Natural killer cell (primary cell): ENCODE data around the gene FAF2. TPM values are rescaled to one million over a fixed set of nuclear protein-coding genes. Genes with fewer than 3 reads are reported as not detected.

Experiments used
- ATAC-seq, 3 donors: fragments of 150-1000 bp in 2 of 3; fragments of 200-7000 bp in 1 of 3; cut with Tn5 transposase; 1 replicate in 1 of 3; 2 replicates in 2 of 3; pipeline ENCODE4 v1.10.0; 2021; ENCODE audit warnings: mild to moderate bottlenecking in 2 of 3, moderate library complexity in 2 of 3
- DNase-seq, 2 donors: peaks; one replicate each; pipeline versions ENCODE4 v3.0.0 to v3.0.0-alpha.2; 2013 to 2021; ENCODE audit warnings: mixed read lengths in 1 of 2
- H3K27ac ChIP-seq: one replicate; pipeline ENCODE4 v1.5.1; 2013; ENCODE audit warnings: mild to moderate bottlenecking, low read length
- H3K27me3 ChIP-seq: one replicate; pipeline ENCODE4 v1.6.1; 2013; ENCODE audit warnings: low read length; ENCODE audit not compliant: control insufficient read depth, insufficient read depth
- H3K36me3 ChIP-seq: one replicate; pipeline ENCODE4 v1.6.1; 2013; ENCODE audit warnings: low read length; ENCODE audit not compliant: control insufficient read depth, insufficient read depth
- H3K4me1 ChIP-seq: one replicate; pipeline ENCODE4 v1.6.1; 2013; ENCODE audit warnings: low read length; ENCODE audit not compliant: control insufficient read depth, insufficient read depth
- H3K4me3 ChIP-seq: one replicate; pipeline ENCODE4 v1.5.1; 2013; ENCODE audit warnings: low read length
- H3K9me3 ChIP-seq: one replicate; pipeline ENCODE4 v1.6.1; 2013; ENCODE audit warnings: low read length; ENCODE audit not compliant: control insufficient read depth, insufficient read depth
- H3K27ac Mint-ChIP-seq, 2 donors: one replicate each; pipeline ENCODE4 v1.8.0; 2022; ENCODE audit warnings: mild to moderate bottlenecking in 2 of 2, mixed read lengths in 2 of 2, moderate library complexity in 1 of 2
- H3K27me3 Mint-ChIP-seq, 2 donors: one replicate each; pipeline ENCODE4 v1.8.0; 2022; ENCODE audit warnings: low read depth in 2 of 2, mixed read lengths in 2 of 2
- H3K36me3 Mint-ChIP-seq: one replicate; pipeline ENCODE4 v1.8.0; 2022; ENCODE audit warnings: mixed read lengths
- H3K4me1 Mint-ChIP-seq, 2 donors: one replicate each; pipeline ENCODE4 v1.8.0; 2022; ENCODE audit warnings: mixed read lengths in 2 of 2
- H3K4me3 Mint-ChIP-seq: one replicate; pipeline ENCODE4 v1.8.0; 2022; ENCODE audit warnings: mild to moderate bottlenecking, moderate library complexity, mixed read lengths
- H3K9me3 Mint-ChIP-seq, 2 donors: one replicate each; pipeline ENCODE4 v1.8.0; 2022; ENCODE audit warnings: mixed read lengths in 2 of 2
- CTCF ChIP-seq: fragments of 200-600 bp; IDR thresholded peaks from one replicate; pipeline ENCODE4 v1.8.0; 2022; ENCODE audit warnings: antibody characterized with exemption
- WGBS: methylation state at CpG from one replicate; pipeline ENCODE4 v1.1.7; 2013; ENCODE audit warnings: missing lambda C conversion rate; ENCODE audit not compliant: insufficient coverage; 5-methylcytosine and 5-hydroxymethylcytosine counted together
- intact Hi-C: fragments of 100-400 bp; cut with micrococcal nuclease; formaldehyde crosslinking; loops from one replicate; pipeline ENCODE4 v1.14.2; 2022
- total RNA-seq, 4 donors: library from RNA; stranded (reverse); fragments of 120-200 nt in 1 of 4; gene quantifications; one replicate each; pipeline versions ENCODE4 v1.2.3 to v1.2.4, GENCODE V29; 2013 to 2022

FAF2 gene
- total RNA-seq, 3 donors from 2014 or later (not counting 1 experiment from before 2014, with no cell fraction given) = 32.1 to 32.5 (median 32.1) TPM

GRCh38 chr5:176412517-176413254, 35.5 kb upstream of the FAF2 start:
- Histone ChIP-seq H3K27me3 (no peaks in the 10 kb centered on the region), H3K4me1 (peaks cover 19% of the 10 kb centered on the region), H3K4me3 (no peak overlapping the region), H3K27ac (no peak overlapping the region), H3K36me3 (peaks cover 6% of the 10 kb centered on the region), H3K9me3 (no peaks in the 10 kb centered on the region)
- no peaks in the 10 kb centered on the region for H3K27me3 Mint-ChIP-seq
- H3K9me3 Mint-ChIP-seq = no peaks in the 10 kb centered on the region
- no peak for DNase-seq
- H3K4me3 Mint-ChIP-seq = no peak overlapping the region
- H3K4me1 Mint-ChIP-seq = peaks cover 43 to 55% of the 10 kb centered on the region in 2 donors
- no peak for ATAC-seq
- H3K36me3 Mint-ChIP-seq = no peaks in the 10 kb centered on the region
- TF ChIP-seq CTCF = no peak
- H3K27ac Mint-ChIP-seq = no peak overlapping the region
- WGBS = 94% methylated on average over 10 of the region's 10 CpGs
- intact Hi-C loops = no loop called here

- H3K4me3 Mint-ChIP-seq = no peak overlapping the region
- H3K27ac Mint-ChIP-seq = no peak overlapping the region
- H3K27me3 Mint-ChIP-seq = no peaks in the 10 kb centered on the region
- H3K36me3 Mint-ChIP-seq = no peaks in the 10 kb centered on the region
- H3K4me1 ChIP-seq = peaks cover 19% of the 10 kb centered on the region
- peaks cover 43 to 55% of the 10 kb centered on the region in 2 donors for H3K4me1 Mint-ChIP-seq
- H3K9me3 ChIP-seq = no peaks in the 10 kb centered on the region
- no peak for TF ChIP-seq CTCF
- DNase-seq = no peak
- intact Hi-C loops = no loop called here
- H3K36me3 ChIP-seq = peaks cover 4% of the 10 kb centered on the region
- no peak for ATAC-seq
- H3K4me3 ChIP-seq = no peak overlapping the region
- no peaks in the 10 kb centered on the region for H3K27me3 ChIP-seq
- 97% methylated on average over 2 of the region's 2 CpGs for WGBS
- no peak overlapping the region for H3K27ac ChIP-seq
- H3K9me3 Mint-ChIP-seq = no peaks in the 10 kb centered on the region
These were observed 35.0 kb upstream of the FAF2 start for GRCh38 chr5:176413255-176413565.

GRCh38 chr5:176413709-176414191, 34.4 kb upstream of the FAF2 start:
- Histone ChIP-seq H3K27me3 (no peaks in the 10 kb centered on the region), H3K4me1 (peaks cover 19% of the 10 kb centered on the region), H3K9me3 (no peaks in the 10 kb centered on the region), H3K36me3 (peaks cover 4% of the 10 kb centered on the region), H3K27ac (no peak overlapping the region), H3K4me3 (no peak overlapping the region)
- DNase-seq (no peak), ATAC-seq (no peak)
- Mint-ChIP-seq H3K9me3 (no peaks in the 10 kb centered on the region), H3K4me3 (no peak overlapping the region), H3K36me3 (no peaks in the 10 kb centered on the region), H3K27ac (peak overlapping the region; percentile 21 to 86), H3K4me1 (peaks cover 43 to 55% of the 10 kb centered on the region in 2 donors), H3K27me3 (no peaks in the 10 kb centered on the region)
- intact Hi-C loops = no loop called here
- TF ChIP-seq CTCF = no peak
- WGBS = 96% methylated on average over 6 of the region's 7 CpGs

GRCh38 chr5:176414704-176415103, 33.5 kb upstream of the FAF2 start:
- H3K27me3 ChIP-seq = no peaks in the 10 kb centered on the region
- Mint-ChIP-seq H3K4me3 (peak overlapping the region; percentile 89), H3K4me1 (peaks cover 43 to 55% of the 10 kb centered on the region in 2 donors), H3K36me3 (no peaks in the 10 kb centered on the region), H3K9me3 (no peaks in the 10 kb centered on the region), H3K27me3 (no peaks in the 10 kb centered on the region), H3K27ac (peak overlapping the region; percentile 80 to 86)
- ATAC-seq = no peak
- no peak for DNase-seq
- WGBS = 78% methylated on average over 2 of the region's 3 CpGs
- intact Hi-C loops = loop anchor here (5.0 kb wide), 2 partner anchors 143 to 183 kb away; no protein-coding TSS in a partner anchor
- no peak overlapping the region for H3K4me3 ChIP-seq
- peaks cover 19% of the 10 kb centered on the region for H3K4me1 ChIP-seq
- TF ChIP-seq CTCF = no peak
- H3K27ac ChIP-seq = no peak overlapping the region
- peaks cover 2% of the 10 kb centered on the region for H3K36me3 ChIP-seq
- H3K9me3 ChIP-seq = no peaks in the 10 kb centered on the region
